OCI-LY1 (cell line): ENCODE measurements around the gene REL.

Source experiments
- CTCF ChIP-seq: fragments of 200-600 bp; sonication (generic), shearing (Covaris generic); IDR thresholded peaks from 2 replicates; pipeline ENCODE4 v1.5.1; 2017; ENCODE audit warnings: mild to moderate bottlenecking, antibody characterized with exemption, low read length, moderate library complexity, mixed read lengths
- EZH2 ChIP-seq: fragments of 200-600 bp; sonication (generic), shearing (Covaris generic); IDR thresholded peaks from 2 replicates; pipeline ENCODE4 v1.8.0; 2017; ENCODE audit warnings: borderline replicate concordance, mixed run types, mild to moderate bottlenecking, antibody characterized with exemption, low read length, moderate library complexity, mixed read lengths

- TF ChIP-seq CTCF: no peak
- TF ChIP-seq EZH2: no peak
These were observed 25.2 kb upstream of the REL start for GRCh38 chr2:60855989-60856669.
